ENCODE data around the gene PRR23E.

The PRR23E gene

DNA sequence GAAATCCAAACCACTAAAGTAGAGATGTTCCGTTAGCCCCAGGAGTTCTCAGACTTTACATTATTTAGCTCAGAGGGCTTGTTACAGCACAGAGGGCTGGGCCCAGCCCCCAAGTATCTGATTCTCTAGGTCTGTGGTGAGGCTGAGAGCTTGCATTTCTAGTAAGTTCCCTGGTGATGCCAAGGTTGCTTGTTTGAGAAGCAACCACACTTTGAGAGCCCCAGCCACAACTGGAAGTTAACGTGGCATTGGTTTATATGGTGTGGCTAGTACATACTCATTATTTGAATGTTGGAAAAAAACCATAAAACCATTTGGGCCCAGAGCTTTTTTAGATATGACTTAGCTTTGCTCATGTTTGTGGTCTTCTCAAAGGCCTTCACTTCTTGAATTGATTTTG, 35.9 kb downstream of the PRR23E start:
- no peak for DNase-seq (ENCODE audit: low read depth)

DNA sequence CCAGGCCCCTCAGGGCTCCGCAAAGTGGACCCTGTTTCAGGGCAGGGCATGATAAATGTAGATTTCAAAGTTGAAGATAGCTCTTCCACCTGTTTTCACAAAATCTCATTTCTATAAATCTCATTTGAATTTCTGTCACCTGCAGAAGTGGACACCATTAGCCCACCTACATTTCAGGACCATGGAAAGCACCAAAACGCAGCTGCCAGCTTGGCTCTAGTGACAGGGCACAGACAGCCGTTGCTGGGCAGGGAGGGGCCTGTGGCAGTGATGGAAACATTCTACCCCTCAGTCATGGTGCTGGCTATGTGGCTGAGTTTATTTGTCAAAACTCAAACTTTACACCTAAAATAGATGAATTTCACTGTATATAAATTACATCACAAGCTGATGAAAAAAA, 40.4 kb downstream of the PRR23E start:
- no peak for DNase-seq (ENCODE audit: low read depth)

DNA sequence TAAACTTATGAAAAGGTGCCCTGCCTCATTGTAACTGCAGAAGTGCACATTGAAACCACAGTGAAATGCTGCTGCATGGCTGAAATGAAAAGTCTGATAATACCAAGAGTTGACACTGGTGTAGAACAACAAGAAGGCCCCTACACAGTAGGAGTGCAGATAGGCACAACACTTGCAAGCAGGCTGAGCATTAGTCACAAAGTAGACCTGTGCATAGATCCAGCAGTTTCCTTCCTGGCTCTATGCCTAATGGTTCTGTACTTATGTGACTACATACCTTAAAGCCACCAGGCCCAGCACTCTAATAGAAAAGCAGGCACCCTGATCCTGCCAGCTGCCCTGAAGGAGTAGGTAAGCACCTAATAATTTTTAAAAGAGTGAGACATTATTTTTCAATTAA, 41.8 kb downstream of the PRR23E start:
- no peak for DNase-seq (ENCODE audit: low read depth)

DNA sequence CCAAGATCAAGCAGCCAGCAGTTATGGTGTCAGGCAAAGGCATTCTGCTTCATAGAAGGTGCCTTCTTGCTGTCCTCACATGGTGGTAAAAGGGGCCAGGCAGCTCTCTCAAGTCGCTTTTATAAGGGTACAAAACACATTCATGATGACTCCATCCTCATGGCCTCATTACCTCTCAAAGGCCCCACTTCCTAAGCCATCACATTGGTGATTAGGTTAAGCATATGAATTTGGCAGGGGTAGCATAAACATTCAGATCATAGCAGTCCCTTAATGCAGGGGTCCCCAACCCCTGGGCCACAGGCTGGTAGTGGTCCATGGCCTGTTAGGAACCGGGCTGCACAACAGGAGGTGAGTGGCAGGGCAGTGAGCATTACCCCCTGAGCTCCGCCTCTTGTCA, 42.8 kb downstream of the PRR23E start:
- DNase-seq (ENCODE audit: low read depth), result no peak

DNA sequence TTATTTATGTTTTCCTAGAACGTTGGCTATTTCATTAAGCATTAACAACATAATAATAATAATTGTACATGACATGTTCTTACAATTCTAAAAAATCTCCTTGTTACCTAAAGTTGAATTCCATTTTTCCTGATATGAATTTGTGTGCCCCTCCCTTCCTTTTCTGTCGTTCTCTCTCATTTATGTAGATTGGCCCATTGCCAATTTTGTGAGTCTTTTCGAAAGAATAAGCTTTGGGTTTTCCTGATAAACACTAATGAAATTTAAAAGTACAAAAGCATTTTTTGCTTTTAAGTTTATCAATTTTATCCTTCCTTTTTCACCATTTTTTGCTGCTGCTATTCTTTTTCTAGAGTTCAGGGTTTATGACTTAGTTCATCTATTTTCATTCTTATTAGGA, 44.9 kb downstream of the PRR23E start:
- no peak for DNase-seq (ENCODE audit: low read depth)

DNA sequence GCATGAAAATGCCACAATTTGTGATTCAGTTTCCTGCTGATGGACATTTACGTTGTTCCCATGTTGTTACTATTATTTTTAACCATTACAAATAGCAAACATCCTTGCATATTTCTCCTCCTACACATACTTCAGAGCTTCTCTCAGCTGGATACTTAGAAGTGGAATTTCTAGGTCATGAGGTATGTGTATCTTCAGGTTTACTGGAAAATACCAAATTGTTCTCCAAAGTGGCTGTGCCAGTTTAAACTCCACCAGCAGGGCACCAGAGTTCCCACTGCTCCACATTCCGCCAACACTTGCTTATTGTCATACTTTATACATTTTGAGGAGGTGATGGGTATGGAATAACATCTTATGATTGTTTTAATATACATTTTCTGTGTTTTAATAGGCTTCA, 45.7 kb downstream of the PRR23E start:
- no peak for DNase-seq (ENCODE audit: low read depth)

DNA sequence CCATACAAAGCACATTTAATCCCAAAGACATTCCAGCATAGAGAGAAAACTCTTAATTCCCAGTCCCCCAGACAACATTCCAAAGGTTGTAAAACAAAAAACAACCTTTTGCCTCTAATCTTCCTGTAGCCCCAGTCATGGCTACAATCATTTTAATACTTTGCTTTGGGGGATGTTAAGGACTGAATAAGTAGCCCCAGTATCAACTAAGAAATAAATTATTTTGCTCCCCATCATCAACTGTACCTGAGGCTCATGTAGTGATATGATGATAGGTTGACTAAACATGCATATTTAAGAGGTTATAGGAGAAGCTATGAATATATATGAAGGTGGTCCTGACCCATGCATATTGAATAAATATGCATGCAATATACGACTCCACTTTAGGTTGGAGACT, 54.4 kb downstream of the PRR23E start:
- DNase-seq (ENCODE audit: low read depth), result no peak

Measured in GM04504 (cell line).